CD14-positive monocyte (primary cell): ENCODE data around the gene PDAP1. TPM values are rescaled to one million over a fixed set of nuclear protein-coding genes. Genes with fewer than 3 reads are reported as not detected.

ENCODE experiments used
- DNase-seq, 3 donors: peaks; one replicate each; pipeline ENCODE4 v3.0.0-alpha.2; 2011 to 2022
- H2AFZ ChIP-seq: 2 replicates; pipeline ENCODE4 v1.6.0; 2012; ENCODE audit warnings: mild to moderate bottlenecking, low read depth, low read length, inconsistent platforms; ENCODE audit not compliant: insufficient read depth, poor library complexity, severe bottlenecking
- H3K27ac ChIP-seq, 2 donors: 1 replicate in 1 of 2; 2 replicates in 1 of 2; pipeline ENCODE4 v1.5.1; 2012 to 2013; ENCODE audit warnings: low read length in 2 of 2, control low read depth in 1 of 2, inconsistent platforms in 1 of 2, low read depth in 1 of 2, mild to moderate bottlenecking in 1 of 2
- H3K27me3 ChIP-seq, 2 donors: one replicate each; pipeline versions ENCODE4 v1.6.0 to v1.6.1; 2011 to 2013; ENCODE audit warnings: low read length in 2 of 2; ENCODE audit not compliant: control insufficient read depth in 2 of 2, insufficient read depth in 2 of 2
- H3K36me3 ChIP-seq, 2 donors: replicated peaks in 1 of 2; 1 replicate in 1 of 2; 2 replicates in 1 of 2; pipeline versions ENCODE4 v1.5.1 to v1.6.1; 2012 to 2013; ENCODE audit warnings: low read length in 2 of 2, control low read depth in 1 of 2, inconsistent platforms in 1 of 2, mild to moderate bottlenecking in 1 of 2; ENCODE audit not compliant: insufficient read depth in 2 of 2, control insufficient read depth in 1 of 2
- H3K4me1 ChIP-seq, 2 donors: 1 replicate in 1 of 2; 2 replicates in 1 of 2; pipeline versions ENCODE4 v1.5.1 to v1.6.1; 2012 to 2013; ENCODE audit warnings: low read length in 2 of 2, control low read depth in 1 of 2, inconsistent platforms in 1 of 2, mild to moderate bottlenecking in 1 of 2, moderate library complexity in 1 of 2; ENCODE audit not compliant: insufficient read depth in 2 of 2, control insufficient read depth in 1 of 2
- H3K4me2 ChIP-seq: replicated peaks from 2 replicates; pipeline ENCODE3; 2012; ENCODE audit warnings: low read length, moderate library complexity, mild to moderate bottlenecking; ENCODE audit not compliant: poor library complexity, severe bottlenecking; ENCODE audit errors: extremely low read depth
- H3K4me3 ChIP-seq, 3 experiments: fragments of 200-600 bp in 1 of 3; sonication (generic) in 1 of 3; replicated peaks in 1 of 3; 1 replicate in 2 of 3; 2 replicates in 1 of 3; pipeline ENCODE4 v1.5.1; 2011 to 2013; ENCODE audit warnings: low read length in 3 of 3, mild to moderate bottlenecking in 3 of 3, control low read depth in 2 of 3, low read depth in 2 of 3, inconsistent platforms in 1 of 3, moderate library complexity in 1 of 3
- H3K79me2 ChIP-seq: 2 replicates; pipeline ENCODE4 v1.6.0; 2012; ENCODE audit warnings: mild to moderate bottlenecking, control low read depth, inconsistent platforms, low read length, moderate library complexity; ENCODE audit not compliant: insufficient read depth
- H3K9ac ChIP-seq: 2 replicates; pipeline ENCODE4 v1.6.0; 2017; ENCODE audit warnings: low read length, mild to moderate bottlenecking; ENCODE audit not compliant: insufficient read depth, poor library complexity, severe bottlenecking
- H3K9me3 ChIP-seq, 2 donors: replicated peaks in 1 of 2; 1 replicate in 1 of 2; 2 replicates in 1 of 2; pipeline versions ENCODE4 v1.5.1 to v1.6.1; 2012 to 2013; ENCODE audit warnings: low read length in 2 of 2, control low read depth in 1 of 2; ENCODE audit not compliant: control insufficient read depth in 1 of 2, insufficient read depth in 1 of 2
- H4K20me1 ChIP-seq: 2 replicates; pipeline ENCODE4 v1.6.0; 2012; ENCODE audit warnings: mild to moderate bottlenecking, low read length, control low read depth, moderate library complexity; ENCODE audit not compliant: insufficient read depth
- H3K27ac Mint-ChIP-seq, 7 donors: one replicate each; pipeline ENCODE4 v1.8.0; 2020; ENCODE audit warnings: mild to moderate bottlenecking in 7 of 7, mixed read lengths in 7 of 7, moderate library complexity in 6 of 7, inconsistent platforms in 2 of 7
- H3K27me3 Mint-ChIP-seq, 3 donors: one replicate each; pipeline ENCODE4 v1.8.0; 2021 to 2022; ENCODE audit warnings: low read depth in 3 of 3, mild to moderate bottlenecking in 3 of 3, mixed read lengths in 3 of 3, moderate library complexity in 3 of 3, inconsistent platforms in 1 of 3
- H3K36me3 Mint-ChIP-seq, 2 donors: one replicate each; pipeline ENCODE4 v1.8.0; 2020; ENCODE audit warnings: mixed read lengths in 2 of 2, inconsistent platforms in 1 of 2, mild to moderate bottlenecking in 1 of 2
- H3K4me1 Mint-ChIP-seq: one replicate; pipeline ENCODE4 v1.8.0; 2020; ENCODE audit warnings: mild to moderate bottlenecking, mixed read lengths
- H3K4me3 Mint-ChIP-seq, 2 donors: one replicate each; pipeline ENCODE4 v1.8.0; 2020; ENCODE audit warnings: mild to moderate bottlenecking in 2 of 2, mixed read lengths in 2 of 2, moderate library complexity in 1 of 2
- H3K9me3 Mint-ChIP-seq, 7 donors: one replicate each; pipeline ENCODE4 v1.8.0; 2020 to 2022; ENCODE audit warnings: mixed read lengths in 7 of 7, mild to moderate bottlenecking in 6 of 7, moderate library complexity in 6 of 7, inconsistent platforms in 2 of 7
- CTCF ChIP-seq: fragments of 200-600 bp; IDR thresholded peaks from one replicate; pipeline ENCODE4 v1.8.0; 2022; ENCODE audit warnings: antibody characterized with exemption, mild to moderate bottlenecking
- WGBS: methylation state at CpG from one replicate; pipeline ENCODE4 v1.1.5; 2013; ENCODE audit warnings: missing lambda C conversion rate; ENCODE audit not compliant: insufficient coverage; 5-methylcytosine and 5-hydroxymethylcytosine counted together
- intact Hi-C, 2 donors: fragments of 100-400 bp; cut with micrococcal nuclease; formaldehyde crosslinking; loops; one replicate each; pipeline versions ENCODE4 v1.15.0 to v1.15.1; 2023
- polyA plus RNA-seq, 3 donors: library from polyadenylated mRNA; depleted of rRNA in 1 of 3; unstranded in 2 of 3; stranded (reverse) in 1 of 3; fragments of 300-500 nt in 2 of 3; fragments of >200 nt in 1 of 3; fragmentation: Illumina TruSeq in 2 of 3; gene quantifications; 1 replicate in 2 of 3; 2 replicates in 1 of 3; pipeline ENCODE4 v1.2.3, GENCODE V29; 2012 to 2021

The PDAP1 gene
- polyA plus RNA-seq, 3 donors = 9.8 to 43.3 (median 16.2) TPM

- H3K79me2 ChIP-seq = peaks cover 47% of the 10 kb centered on the region
- peak within 1 kb of the TSS; percentile 94 for H3K27ac ChIP-seq
- Mint-ChIP-seq H3K4me3 (peak within 1 kb of the TSS; percentile 82 to 89), H3K4me1 (peaks cover 50% of the 10 kb centered on the region), H3K27ac (peak within 1 kb of the TSS; percentile 94 to 100 (median 99)), H3K36me3 (peaks cover 14 to 34% of the 10 kb centered on the region in 2 donors), H3K27me3 (peaks cover 0 to 2% (median 0%) of the 10 kb centered on the region in 3 donors), H3K9me3 (peaks cover 0 to 1% (median 0%) of the 10 kb centered on the region in 7 donors)
- intact Hi-C loops = loop anchor here in 1 of 2 donors (2.0 to 5.0 kb wide), 2 partner anchors 34 to 42 kb away; partner anchors contain the start of genes BUD31 and PDAP1
- peaks cover 33% of the 10 kb centered on the region for H4K20me1 ChIP-seq
- peak within 1 kb of the TSS; percentile 82 to 95 (median 89) for H3K4me3 ChIP-seq
- peak within 1 kb of the TSS; percentile 92 for H2AFZ ChIP-seq
- H3K4me2 ChIP-seq = peak within 1 kb of the TSS; percentile 93
- peak; percentile 81 to 84 (median 82) for DNase-seq
- peaks cover 10 to 15% of the 10 kb centered on the region in 2 donors for H3K36me3 ChIP-seq
- peaks cover 46 to 58% of the 10 kb centered on the region in 2 donors for H3K4me1 ChIP-seq
- TF ChIP-seq CTCF = no peak
- WGBS = under 1% methylated on average over 77 of the region's 95 CpGs
- H3K9ac ChIP-seq = peak within 1 kb of the TSS; percentile 86
- no peaks in the 10 kb centered on the region for H3K27me3 ChIP-seq
- no peaks in the 10 kb centered on the region for H3K9me3 ChIP-seq
Observed at GRCh38 chr7:99374111-99375064, 34.0 kb downstream of the PDAP1 start, which contains the start of gene ARPC1B. ARPC1B (plus strand) TSS chr7:99374730; CDS start chr7:99385715, 10,985 bp downstream.
